Epithelial cell of esophagus (primary cell): ENCODE data around the gene KCTD16.

Experiments
- DNase-seq: peaks from one replicate; pipeline ENCODE4 v3.0.0; 2010; ENCODE audit warnings: low read depth
- H3K4me3 ChIP-seq: 2 replicates; pipeline ENCODE4 v1.5.1; 2011; ENCODE audit warnings: mild to moderate bottlenecking, low read length, control low read depth
- TF ChIP-seq, protein P1 (sequence below): IDR thresholded peaks from 2 replicates; pipeline ENCODE4 v1.5.1; 2011; ENCODE audit warnings: low read depth, mild to moderate bottlenecking, low read length, control low read depth, inconsistent platforms; ENCODE audit not compliant: insufficient read depth; ENCODE audit errors: missing control alignments

KCTD16 gene

DNA sequence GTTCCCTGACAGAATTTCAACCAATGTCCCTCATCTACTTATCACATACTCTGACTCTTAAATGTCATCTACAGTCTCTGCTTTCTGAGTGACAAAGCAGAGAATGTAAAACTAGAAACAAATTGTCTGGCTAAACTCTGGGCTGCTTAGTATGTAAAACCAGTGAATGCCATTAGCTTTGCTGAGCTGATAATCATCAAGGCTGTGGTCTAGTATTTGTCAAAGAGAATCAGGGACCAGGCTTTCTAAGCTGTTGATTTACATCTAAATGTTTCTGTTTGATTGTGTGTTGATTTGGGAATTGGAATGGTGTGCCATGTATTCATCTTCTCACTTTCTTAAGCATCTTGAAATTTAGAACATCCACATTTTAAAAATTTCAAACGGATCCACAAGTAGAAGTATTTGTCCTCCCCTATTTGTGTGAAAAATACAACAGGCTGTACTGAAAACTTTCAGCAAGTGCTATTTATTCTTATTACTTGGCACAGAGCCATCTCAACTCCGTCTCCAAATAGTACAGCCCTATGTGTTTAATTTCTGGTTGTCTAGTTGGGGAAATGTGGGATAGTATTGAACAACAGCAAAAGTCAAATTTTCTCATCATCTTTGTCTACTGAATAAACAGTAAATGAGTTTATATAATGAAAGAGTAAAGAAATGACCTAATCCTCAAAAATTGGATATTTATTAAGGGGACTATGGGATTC is 251.5 kb downstream of the KCTD16 start:
- DNase-seq, result no peak
- TF ChIP-seq, protein P1, sequence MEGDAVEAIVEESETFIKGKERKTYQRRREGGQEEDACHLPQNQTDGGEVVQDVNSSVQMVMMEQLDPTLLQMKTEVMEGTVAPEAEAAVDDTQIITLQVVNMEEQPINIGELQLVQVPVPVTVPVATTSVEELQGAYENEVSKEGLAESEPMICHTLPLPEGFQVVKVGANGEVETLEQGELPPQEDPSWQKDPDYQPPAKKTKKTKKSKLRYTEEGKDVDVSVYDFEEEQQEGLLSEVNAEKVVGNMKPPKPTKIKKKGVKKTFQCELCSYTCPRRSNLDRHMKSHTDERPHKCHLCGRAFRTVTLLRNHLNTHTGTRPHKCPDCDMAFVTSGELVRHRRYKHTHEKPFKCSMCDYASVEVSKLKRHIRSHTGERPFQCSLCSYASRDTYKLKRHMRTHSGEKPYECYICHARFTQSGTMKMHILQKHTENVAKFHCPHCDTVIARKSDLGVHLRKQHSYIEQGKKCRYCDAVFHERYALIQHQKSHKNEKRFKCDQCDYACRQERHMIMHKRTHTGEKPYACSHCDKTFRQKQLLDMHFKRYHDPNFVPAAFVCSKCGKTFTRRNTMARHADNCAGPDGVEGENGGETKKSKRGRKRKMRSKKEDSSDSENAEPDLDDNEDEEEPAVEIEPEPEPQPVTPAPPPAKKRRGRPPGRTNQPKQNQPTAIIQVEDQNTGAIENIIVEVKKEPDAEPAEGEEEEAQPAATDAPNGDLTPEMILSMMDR, result no peak
- H3K4me3 ChIP-seq, result no peak overlapping the region

DNA sequence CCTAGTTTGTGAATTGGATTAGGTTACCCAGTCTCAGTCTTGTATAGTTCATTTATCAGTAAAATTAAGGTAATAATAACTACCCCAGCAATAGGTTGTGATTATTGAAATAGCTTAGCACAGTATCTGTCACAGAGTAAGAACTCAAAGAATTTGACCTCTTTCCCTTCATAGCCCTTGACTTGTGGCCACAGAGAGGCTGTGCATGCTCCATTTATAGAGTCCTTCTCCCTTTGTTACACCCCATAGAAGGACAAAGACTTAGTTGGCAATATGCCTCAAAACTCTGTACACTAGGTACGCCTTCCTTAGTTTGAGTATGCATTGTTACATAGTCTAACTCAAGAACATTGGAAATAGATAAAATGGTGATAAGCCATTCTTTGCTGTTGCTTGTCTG is 257.2 kb downstream of the KCTD16 start:
- DNase-seq, result no peak
- TF ChIP-seq, protein P1, result no peak
- H3K4me3 ChIP-seq, result no peak overlapping the region

DNA sequence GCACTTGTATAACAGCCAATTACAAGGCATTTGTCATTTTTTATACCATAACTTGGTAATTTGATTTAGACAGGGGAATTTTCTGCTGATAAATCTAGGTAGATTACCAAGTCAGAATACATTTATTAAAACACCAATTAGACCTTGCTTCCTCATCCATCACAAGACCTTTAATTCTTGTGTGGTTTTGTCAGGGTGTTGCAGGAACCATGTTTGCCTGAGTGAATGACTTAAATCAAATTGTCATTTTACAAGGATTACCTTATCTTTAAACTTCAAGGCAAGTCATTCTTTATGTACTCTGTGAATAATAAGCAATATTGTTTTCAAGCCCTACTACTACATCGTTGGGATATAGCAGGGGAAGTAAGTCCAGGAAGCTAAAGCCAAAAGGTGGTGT is 257.7 kb downstream of the KCTD16 start:
- DNase-seq, result no peak
- TF ChIP-seq, protein P1, result no peak
- H3K4me3 ChIP-seq, result no peak overlapping the region

DNA sequence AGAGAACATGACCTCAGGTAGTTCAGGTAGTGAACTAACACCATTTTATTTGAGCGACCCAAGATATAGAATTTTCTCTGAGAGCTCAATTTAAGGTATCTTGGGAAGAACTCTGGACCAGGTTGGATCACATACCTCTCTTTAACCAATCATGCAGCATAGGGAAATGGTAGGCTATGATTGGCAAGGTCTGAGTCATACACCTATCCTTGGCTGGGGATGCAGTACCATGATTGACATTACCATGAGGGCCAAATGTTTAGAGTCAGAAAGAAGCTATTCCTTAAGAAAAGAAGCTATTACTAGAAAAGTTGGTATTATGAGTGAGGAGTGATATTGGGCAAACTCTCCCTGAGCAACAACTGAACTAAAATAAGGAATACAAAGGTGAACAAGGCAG is 258.7 kb downstream of the KCTD16 start:
- DNase-seq, result no peak
- no peak overlapping the region for H3K4me3 ChIP-seq
- TF ChIP-seq, protein P1, result no peak

DNA sequence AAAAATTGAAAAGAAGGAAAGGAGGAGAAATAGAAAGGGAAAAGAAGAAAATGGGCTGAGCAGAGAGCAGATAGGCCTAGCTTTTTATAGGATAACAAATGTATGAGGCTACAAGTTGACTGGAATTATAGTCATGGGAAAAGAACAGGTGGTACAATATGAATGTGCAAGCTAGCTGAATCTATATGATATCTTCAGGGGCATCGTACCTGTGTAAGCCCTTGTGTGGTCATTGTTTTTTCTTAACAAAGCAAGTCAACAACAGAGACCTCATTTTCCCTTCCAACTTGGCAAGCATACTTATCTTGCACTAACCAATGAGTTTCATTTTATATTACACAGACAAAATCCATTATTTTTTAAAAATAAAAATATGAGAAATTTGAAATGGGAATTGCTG is 259.2 kb downstream of the KCTD16 start:
- no peak overlapping the region for H3K4me3 ChIP-seq
- no peak for DNase-seq
- TF ChIP-seq, protein P1, result no peak

DNA sequence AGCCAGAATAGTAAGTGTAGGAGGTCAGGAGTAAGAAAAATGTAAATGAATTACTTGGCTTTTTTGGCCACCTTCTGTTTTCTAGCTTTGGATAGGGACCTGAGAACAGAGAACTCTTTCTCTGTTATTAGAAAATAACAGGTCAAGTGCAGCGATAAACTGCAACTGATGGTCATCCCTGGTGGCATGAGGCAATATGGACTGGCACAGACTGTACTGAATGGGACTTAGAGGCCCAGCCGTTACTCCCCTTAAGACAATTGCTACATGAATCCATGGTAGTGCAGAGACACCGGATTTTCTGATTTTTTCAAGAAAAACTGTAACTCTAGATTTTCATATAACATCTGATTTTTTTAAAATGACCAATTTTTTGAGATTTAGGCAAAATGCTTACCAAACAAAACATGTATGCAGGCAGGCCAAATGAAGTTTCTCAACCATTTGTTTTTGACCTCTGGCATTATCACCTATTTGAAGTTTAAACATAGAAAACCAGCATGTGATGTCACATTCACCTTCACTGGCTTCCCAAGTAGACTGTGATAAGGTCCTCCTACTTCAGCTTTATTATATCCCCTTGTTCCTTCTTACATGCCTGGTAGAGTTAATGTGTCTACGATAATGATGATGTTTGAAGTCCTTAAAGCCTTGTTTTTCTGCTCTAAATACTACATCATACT is 262.6 kb downstream of the KCTD16 start:
- no peak for DNase-seq
- H3K4me3 ChIP-seq, result no peak overlapping the region
- TF ChIP-seq, protein P1, result no peak

DNA sequence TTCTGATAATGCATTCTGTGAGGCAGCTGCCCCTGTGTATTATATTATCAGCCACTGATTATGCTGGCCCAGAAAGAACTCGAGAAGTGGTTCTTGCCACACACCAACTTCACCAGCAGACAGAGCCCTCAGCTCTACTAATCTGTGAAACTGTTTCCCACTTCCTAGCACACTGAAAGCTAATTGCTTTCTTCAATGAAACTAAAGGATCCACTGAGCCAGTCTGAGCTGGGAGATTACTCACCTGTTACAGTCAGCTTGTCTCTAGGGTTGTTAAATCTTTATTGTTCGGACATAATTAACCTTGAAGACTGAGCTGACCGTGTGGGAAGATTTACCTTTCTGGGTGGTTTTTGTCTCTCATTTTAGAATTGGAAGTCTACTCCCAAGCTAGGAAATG is 263.2 kb downstream of the KCTD16 start:
- no peak for DNase-seq
- no peak overlapping the region for H3K4me3 ChIP-seq
- TF ChIP-seq, protein P1, result no peak
